CD4-positive, alpha-beta T cell treated with Interleukin-2 at 100 ng/mL for 4 hours (primary cell): ENCODE measurements around the gene ATP11A.
A peak's percentile ranks its signal among the peaks of the same experiment; 100 is the strongest.

Source experiments
- DNase-seq: peaks from one replicate; pipeline ENCODE4 v3.0.0-alpha.2; 2020; ENCODE audit warnings: low spot score

ATP11A gene

GRCh38 chr13:112689303-112690245 lies at the start of gene ATP11A:
TSS of gene ATP11A (plus strand) at chr13:112690038. CDS start at chr13:112690417, 379 bp downstream.
- DNase-seq, result peak; percentile 83

GRCh38 chr13:112641456-112642089 lies 48.3 kb upstream of the ATP11A start:
- DNase-seq, result no peak

- DNase-seq, result no peak
Measured at GRCh38 chr13:112642090-112642460, 47.8 kb upstream of the ATP11A start.

- DNase-seq, result no peak
Measured at GRCh38 chr13:112643759-112644459, 45.9 kb upstream of the ATP11A start.

GRCh38 chr13:112645327-112645914 lies 44.4 kb upstream of the ATP11A start:
- DNase-seq, result no peak

- DNase-seq, result no peak
Measured at GRCh38 chr13:112647256-112647655, 42.6 kb upstream of the ATP11A start.

- no peak for DNase-seq
Measured at GRCh38 chr13:112648101-112648500, 41.7 kb upstream of the ATP11A start.

GRCh38 chr13:112648966-112649690 lies 40.7 kb upstream of the ATP11A start:
- no peak for DNase-seq

GRCh38 chr13:112651311-112651710 lies 38.5 kb upstream of the ATP11A start:
- DNase-seq, result no peak

GRCh38 chr13:112651750-112652511 lies 37.9 kb upstream of the ATP11A start:
- DNase-seq, result no peak

GRCh38 chr13:112652512-112653070 lies 37.2 kb upstream of the ATP11A start:
- no peak for DNase-seq

GRCh38 chr13:112653071-112653470 lies 36.8 kb upstream of the ATP11A start:
- DNase-seq, result no peak

GRCh38 chr13:112655913-112656312 lies 33.9 kb upstream of the ATP11A start:
- no peak for DNase-seq

- DNase-seq, result no peak
Measured at GRCh38 chr13:112657850-112658445, 31.9 kb upstream of the ATP11A start.

- no peak for DNase-seq
Measured at GRCh38 chr13:112658808-112659207, 31.0 kb upstream of the ATP11A start.

- DNase-seq, result no peak
Measured at GRCh38 chr13:112661291-112661690, 28.5 kb upstream of the ATP11A start.

- no peak for DNase-seq
Measured at GRCh38 chr13:112664501-112665203, 25.2 kb upstream of the ATP11A start.

- DNase-seq, result no peak
Measured at GRCh38 chr13:112668924-112669323, 20.9 kb upstream of the ATP11A start.

GRCh38 chr13:112669881-112670499 lies 19.8 kb upstream of the ATP11A start:
- no peak for DNase-seq
